Fibroblast of villous mesenchyme (primary cell): ENCODE results near the gene RFPL3. TPM values are rescaled to one million over a fixed set of nuclear protein-coding genes. Genes with fewer than 3 reads are reported as not detected.

ENCODE experiments used
- DNase-seq: peaks from one replicate; pipeline ENCODE4 v3.0.0-alpha.2; 2010; ENCODE audit warnings: low read depth
- H3K4me3 ChIP-seq: 2 replicates; pipeline ENCODE4 v1.5.1; 2011; ENCODE audit warnings: low read depth, mild to moderate bottlenecking, low read length
- small RNA-seq: library from RNA; depleted of rRNA; stranded (forward); fragments of <200 nt; gene quantifications from one replicate; pipeline ENCODE3, GENCODE V24; 2012
- total RNA-seq: library from RNA; depleted of rRNA; stranded (reverse); fragments of >200 nt; gene quantifications from 2 replicates; pipeline ENCODE4 v1.2.3, GENCODE V29; 2012
- TF ChIP-seq, protein P1 (sequence below): IDR thresholded peaks from 2 replicates; pipeline ENCODE4 v1.5.1; 2012; ENCODE audit warnings: low read depth, mild to moderate bottlenecking, low read length; ENCODE audit not compliant: insufficient read depth

RFPL3 gene
- total RNA-seq, 1 donor = not detected

DNA sequence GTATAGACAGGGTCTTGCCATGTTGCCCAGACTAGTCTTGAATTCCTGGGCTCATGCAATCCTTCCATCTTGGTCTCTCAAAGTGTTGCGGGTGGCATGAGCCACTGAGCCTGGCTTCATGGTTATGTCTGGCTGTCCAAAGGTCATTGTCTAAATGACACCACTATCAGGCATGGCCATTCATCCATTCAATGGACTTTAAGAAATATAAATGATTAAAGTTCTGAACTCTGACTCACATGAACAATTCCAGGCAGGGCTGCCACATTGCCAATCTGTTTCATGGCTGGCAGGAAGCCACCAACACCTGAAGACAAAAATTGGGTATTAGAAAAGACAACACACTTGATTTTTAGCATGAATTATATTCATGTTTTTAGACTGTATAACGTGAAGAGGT is 50.3 kb downstream of the RFPL3 start:
- H3K4me3 ChIP-seq = no peak overlapping the region
- TF ChIP-seq, protein P1, sequence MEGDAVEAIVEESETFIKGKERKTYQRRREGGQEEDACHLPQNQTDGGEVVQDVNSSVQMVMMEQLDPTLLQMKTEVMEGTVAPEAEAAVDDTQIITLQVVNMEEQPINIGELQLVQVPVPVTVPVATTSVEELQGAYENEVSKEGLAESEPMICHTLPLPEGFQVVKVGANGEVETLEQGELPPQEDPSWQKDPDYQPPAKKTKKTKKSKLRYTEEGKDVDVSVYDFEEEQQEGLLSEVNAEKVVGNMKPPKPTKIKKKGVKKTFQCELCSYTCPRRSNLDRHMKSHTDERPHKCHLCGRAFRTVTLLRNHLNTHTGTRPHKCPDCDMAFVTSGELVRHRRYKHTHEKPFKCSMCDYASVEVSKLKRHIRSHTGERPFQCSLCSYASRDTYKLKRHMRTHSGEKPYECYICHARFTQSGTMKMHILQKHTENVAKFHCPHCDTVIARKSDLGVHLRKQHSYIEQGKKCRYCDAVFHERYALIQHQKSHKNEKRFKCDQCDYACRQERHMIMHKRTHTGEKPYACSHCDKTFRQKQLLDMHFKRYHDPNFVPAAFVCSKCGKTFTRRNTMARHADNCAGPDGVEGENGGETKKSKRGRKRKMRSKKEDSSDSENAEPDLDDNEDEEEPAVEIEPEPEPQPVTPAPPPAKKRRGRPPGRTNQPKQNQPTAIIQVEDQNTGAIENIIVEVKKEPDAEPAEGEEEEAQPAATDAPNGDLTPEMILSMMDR = no peak
- no peak for DNase-seq

DNA sequence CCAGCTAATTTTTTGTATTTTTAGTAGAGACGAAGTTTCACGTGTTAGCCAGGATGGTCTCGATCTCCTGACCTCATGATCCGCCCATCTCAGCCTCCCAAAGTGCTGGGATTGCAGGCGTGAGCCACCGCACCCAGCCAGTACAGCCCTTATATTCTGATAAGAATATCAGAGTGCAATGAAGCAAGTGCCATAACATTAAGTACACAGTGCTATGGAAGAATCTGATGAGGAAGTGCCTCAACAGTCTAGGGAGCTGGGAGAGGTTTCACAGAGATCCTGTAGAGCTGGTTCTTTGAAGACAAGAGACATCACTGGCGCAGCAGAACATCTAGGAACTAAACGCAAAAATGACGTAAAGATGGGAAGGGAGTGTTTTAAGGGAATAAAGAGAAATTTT is 52.3 kb downstream of the RFPL3 start:
- TF ChIP-seq, protein P1 = no peak
- no peak for DNase-seq
- H3K4me3 ChIP-seq = no peak overlapping the region

DNA sequence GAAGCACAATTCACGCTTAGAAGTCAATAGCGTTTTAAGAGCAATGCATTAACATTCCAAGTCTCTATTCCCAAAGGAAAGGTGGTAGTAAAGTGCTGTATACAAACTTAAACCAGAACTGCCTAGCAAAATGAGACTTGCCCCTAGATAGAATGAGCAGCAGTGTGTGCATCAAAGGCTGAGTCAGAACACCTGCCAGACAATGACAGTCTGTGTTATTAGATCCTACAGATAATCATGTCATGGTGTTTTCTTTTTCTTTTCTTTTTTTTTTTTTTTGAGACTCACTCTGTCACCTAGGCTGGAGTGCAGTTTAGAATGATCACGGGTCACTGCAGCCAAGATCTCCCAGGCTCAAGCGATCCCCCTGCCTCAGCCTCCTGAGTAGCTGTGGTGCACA is 52.8 kb downstream of the RFPL3 start:
- no peak for DNase-seq
- H3K4me3 ChIP-seq = peak overlapping the region; percentile 98
- TF ChIP-seq, protein P1 = no peak

Small RNA genes within 50 kb of the gene (small RNA-seq; reads per million reads assigned to genes)
- gene AL021937.2 (not detected), gene IGLVIVOR22-2 (not detected), gene RF02171 (not detected), gene RF02172 (not detected)

Other genes with a start within 250 kb of the RFPL3 start
- gene C22orf42, start 198.6 kb upstream of the RFPL3 start, total RNA-seq = not detected in 2 replicates
- gene RFPL2, start 152.8 kb upstream of the RFPL3 start, total RNA-seq = not detected in 2 replicates
- not detected in 2 replicates for gene SLC5A4, start 102.5 kb upstream of the RFPL3 start, total RNA-seq
- gene RTCB, start 54.4 kb downstream of the RFPL3 start, total RNA-seq = 98.2 and 111 TPM in 2 replicates
- not detected in 2 replicates for gene BPIFC, start 106.6 kb downstream of the RFPL3 start, total RNA-seq
- 65.7 and 72.1 TPM in 2 replicates for gene FBXO7, start 116.9 kb downstream of the RFPL3 start, total RNA-seq